Hippocampal formation (tissue), 2 donors: ENCODE measurements around the gene FANCC.
A peak's percentile ranks its signal among the peaks of the same experiment; 100 is the strongest.

Experiments
- DNase-seq, 2 donors: peaks; one replicate each; lab custom pipeline; 2025; lab: John Stamatoyannopoulos, UW

FANCC gene

DNA sequence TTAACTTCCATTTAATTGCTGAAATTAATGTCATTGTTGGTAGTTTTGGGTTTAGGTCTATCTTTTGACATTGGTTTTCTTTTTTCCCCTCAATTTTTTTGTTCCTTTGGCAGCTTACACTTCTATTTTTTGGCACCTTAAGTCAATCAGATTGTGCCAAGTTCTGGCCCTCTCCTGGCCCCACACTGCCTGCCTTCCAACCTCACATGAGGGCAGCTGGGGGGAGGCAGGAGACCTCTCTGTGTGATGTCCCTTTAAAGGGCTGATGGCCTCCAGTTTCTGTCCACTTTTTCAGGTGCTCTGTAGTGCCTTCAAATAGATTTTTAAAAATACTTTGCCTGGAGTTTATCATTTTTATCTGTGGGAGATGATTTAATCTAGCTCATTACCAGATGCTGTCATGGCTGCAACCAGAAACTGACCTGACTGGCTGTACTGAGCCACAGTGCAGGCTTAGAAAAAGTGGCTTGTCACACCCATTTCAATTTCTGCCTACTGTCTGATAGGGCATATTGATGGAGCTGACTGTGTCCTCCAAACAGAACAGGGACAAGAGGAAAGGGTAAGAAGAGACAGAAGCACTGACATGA, 196.6 kb downstream of the FANCC start:
- DNase-seq: no peak

GRCh38 chr9:95118596-95118995, 198.9 kb downstream of the FANCC start:
- no peak for DNase-seq

DNA sequence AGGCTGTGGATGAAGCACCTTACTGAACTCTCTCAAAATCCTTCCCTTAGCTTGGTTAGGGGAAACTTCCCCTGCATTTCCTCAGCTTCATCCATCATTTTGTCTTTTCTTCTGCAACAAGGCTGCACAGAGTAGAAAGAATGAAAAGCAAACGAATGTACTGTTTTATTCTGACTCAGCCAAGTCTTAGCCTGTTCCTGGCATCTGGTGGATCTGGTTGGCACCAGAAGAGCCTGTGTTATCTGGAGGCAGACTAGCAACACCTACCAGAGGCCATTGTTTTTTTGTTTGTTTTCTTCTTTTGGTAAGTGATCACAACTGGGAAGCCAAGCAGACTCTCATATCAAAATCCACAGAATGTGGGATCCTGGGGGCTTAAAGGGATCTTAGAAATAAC, 200.7 kb downstream of the FANCC start:
- DNase-seq: no peak

- DNase-seq: no peak
Measured at GRCh38 chr9:95116002-95116807, 201.3 kb downstream of the FANCC start.

DNA sequence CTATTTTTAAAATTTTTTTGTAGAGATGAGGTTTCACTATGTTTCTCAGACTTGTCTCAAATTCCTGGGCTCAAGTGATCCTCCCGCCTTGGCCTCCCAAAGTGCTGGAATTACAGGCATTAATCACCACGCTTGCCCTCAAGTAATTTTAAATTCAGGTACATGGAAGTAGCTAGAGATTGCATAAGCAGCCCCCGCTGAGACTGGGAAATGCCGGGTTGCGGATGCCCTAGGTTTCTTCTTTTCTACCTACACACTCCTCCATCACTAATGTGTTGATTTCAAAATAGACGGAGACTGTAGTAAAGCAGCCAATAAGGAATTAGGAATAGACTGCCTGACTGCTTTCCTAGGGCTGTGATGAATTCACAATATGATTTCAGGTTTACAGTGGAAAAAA, 202.4 kb downstream of the FANCC start:
- no peak for DNase-seq

GRCh38 chr9:95112436-95113280, 204.9 kb downstream of the FANCC start:
- no peak for DNase-seq

DNA sequence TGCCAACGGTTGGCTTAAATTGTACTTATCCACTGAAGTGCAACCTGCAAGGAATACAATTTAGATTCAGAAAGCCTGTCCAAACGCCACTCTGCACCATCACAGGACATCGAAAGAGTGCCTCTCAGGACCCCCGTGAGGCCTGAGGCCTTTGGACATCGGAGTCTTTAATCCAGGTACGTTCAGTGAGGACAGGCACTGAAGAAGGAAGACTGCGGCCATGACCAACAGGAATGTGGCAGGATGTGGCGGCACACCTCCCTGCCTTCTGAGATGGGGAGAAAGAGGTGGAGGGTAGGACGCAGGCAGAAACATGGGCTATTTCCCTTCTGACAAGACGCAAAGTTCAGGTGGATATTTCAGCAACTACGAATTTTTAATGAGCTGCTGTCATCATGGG, 205.8 kb downstream of the FANCC start:
- no peak for DNase-seq

- no peak for DNase-seq
Measured at GRCh38 chr9:95110921-95111525, 206.5 kb downstream of the FANCC start.

DNA sequence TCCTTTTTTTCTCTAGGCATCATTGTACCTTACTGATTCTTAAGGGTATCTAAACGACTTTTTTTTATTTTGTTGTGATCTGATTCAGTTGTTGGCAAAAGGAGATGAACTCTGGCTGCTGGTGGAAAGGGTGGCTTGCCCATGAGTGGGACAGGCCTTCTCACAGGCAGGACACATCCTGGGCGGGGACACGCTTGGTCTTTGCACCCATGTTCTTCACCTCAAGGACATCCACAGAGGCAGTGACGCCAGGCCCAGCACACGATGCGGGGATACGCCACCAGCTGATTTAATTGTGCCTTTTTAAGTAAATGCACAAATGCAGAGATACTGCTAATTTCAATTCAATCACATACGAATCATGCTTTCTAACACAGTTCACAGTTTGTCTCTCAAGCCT, 208.1 kb downstream of the FANCC start:
- no peak for DNase-seq

GRCh38 chr9:95108777-95109176, 208.7 kb downstream of the FANCC start:
- DNase-seq: no peak

DNA sequence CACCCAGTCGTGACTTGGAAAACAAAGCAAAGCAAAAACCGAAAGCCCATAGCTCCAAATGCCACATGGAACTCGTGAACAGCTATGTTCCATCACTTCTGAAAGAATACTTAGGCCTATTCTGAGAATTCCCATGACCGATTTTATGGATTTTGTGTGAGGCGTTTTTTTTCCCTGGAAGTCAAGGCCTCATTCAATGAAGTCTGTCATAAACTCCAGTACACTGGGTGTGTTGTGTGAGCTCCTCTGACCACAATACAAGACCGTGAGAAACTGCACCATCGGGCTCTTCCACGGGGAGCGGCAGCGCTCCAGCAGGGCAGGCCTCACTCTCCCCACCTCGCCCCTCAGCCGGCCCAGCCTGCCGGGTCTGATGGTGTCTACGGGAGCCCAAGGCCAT, 209.5 kb downstream of the FANCC start:
- no peak for DNase-seq

DNA sequence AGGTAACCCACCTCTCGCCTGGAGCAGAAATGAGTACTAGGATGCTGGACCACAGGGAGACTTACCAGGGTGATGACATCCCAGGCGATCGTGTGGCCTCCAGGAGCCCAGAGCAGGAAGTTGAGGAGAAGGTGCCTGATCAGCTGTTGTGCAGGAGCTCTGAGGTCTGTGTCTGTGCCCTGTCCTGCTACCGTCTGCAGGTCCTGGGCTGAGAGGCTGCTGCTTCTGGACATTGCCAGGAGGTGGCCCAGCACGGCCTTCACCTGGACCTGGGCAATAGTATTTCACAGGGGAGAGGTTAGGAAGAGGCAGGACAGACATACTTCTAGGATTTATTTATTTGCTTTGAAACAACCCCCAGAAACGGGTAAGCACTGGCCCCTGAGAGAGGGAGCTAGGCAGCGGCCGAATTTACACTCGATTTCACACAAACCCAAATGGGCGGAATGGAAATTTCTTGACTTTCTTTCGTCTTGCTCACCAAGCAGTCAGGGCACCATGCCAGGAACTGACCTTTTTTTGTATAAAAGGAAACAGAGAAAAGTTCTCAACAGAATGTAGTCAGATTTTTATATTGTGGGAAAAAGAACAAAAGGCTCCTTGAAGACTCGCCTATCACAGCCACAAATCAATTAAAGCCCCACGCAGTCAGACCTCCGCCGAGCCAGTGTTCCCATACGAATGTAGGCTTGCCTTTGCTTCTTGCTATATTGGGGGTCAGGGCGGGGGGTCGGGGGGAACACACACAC, 210.3 kb downstream of the FANCC start:
- DNase-seq: no peak

DNA sequence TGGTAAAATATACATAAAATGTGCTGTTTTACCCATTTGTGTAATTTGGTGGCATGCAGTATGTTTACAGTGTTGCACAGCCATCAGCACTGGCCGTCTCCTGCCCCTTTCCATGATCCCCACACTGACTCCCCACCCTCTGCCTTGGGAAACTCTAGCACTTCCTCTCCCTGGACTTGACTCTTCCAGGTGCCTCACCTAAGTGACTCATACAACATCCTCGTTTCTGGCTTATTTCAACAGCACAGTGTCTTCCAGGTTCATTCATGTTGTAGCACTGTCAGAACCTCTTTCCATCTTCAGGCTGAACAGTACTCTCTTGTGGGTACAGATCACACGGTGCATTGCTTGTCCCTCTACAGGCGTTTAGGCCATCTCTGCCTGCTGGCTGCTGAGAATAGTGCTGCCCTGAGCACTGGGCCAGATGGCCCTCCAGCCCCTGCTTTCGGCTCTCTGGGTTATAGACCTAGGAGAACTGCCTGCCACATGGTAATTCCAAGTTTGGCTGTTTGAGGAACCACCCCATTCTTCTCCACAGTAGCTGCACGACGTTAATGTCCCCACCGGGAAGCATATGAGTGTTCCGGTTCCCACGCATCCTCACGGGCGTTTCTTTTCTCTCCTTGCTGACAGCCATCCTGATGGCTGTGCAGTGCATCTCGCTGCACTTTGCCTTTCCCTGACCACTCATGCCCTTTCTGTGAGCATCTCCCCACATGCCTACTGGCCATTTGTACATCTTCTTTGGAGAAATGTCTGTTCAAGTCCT, 211.8 kb downstream of the FANCC start:
- no peak for DNase-seq

- DNase-seq: no peak
Measured at GRCh38 chr9:95104980-95105379, 212.5 kb downstream of the FANCC start.

GRCh38 chr9:95104581-95104960, 212.9 kb downstream of the FANCC start:
- DNase-seq: no peak

DNA sequence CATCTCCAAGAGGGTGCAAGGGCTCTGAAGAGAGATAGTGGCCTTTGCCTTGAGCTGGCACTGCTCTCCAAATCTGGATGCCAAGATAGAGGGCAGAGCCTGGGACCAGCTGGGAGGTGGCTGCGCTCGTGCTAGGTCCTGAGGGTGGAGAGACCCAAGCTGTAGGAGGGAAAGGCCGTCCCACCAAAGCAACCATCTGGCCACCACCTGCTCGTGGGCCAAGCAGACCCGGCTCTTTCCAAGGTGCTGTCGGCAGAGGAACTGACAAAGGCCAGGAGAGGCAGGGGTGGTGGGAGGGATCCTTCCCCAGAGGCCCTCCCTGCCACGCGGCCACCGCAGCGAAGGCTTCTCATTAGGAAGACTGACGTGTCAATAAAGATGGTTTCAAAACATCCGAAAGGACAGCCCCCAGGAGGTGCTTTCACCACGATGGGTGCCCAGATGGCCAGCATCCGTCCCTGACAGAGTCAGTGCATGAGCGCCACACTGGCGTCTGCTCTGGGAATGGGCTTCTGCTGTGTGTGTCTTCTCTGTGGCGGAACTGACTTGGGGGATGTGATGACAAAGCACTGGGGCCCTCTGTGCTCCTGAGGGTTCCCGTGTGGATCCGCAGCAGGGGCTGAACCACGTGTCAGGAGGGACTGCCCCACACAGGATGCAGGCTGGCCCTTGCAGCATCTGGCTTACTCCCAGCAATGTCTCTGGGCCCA, 213.5 kb downstream of the FANCC start:
- no peak for DNase-seq

DNA sequence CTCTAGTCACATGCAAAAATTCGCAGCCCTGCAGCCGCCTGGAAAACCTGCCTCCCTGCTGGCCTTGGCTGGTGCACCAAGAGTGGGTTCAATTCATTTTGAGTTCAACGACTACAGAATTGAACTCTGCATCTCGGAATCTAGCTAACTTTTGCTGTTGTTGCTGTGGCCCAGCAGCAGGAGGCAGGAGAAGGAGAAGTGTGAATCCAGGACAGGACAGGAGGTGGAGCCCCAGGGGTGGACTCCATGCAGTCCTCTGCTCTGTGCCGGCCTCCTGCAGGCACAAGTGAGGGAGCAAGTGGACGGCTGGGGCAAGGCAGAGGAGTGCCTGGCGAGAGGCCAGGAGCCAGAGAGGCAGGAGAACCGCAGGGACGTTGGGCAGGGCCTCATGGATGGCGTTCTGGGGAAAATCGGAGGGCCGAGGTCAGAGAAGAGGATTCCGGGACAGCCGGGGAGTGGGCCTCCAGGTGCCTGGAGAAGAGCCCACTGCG, 214.2 kb downstream of the FANCC start:
- DNase-seq: no peak

DNA sequence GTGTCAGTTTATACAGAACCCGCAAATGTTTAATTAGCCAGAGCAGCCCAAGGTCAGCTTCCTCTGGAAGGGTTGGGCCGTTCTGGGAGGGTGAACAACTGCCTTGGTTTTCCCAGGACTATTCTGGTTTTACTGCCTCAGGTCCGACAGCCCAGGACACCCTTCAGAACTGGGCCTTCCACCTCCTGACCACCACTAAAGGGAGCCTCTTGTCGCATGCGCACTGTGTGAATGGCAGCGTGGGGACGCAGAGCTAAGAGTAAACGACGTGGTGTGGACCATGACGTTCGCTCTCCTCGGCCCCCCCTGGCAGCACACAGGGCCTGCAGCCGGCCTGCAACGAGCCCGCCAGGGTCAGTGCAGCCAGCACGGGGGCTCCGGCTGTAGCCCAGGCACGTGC, 214.9 kb downstream of the FANCC start:
- no peak for DNase-seq

DNA sequence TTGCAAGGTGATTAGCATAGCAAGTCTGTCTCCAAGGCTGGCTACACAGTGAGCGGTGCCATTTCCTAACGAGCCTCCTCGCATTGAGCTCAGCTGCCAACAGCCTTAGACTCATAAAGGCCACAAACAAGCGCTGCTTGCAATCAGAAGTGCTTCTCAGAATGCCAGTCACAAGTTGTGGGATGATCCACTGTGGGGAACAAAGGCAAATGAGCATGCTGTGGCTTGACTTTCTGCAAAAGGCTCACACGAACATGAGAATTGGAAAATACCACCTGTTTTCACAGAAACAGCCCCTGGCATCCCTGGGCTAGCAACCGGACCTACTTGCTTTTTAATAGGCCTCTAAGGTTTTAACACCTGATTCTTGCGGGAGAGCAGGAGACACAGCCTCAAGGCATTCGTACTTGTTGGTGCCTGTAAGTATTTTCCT, 215.5 kb downstream of the FANCC start:
- DNase-seq: peak; percentile 73 to 80

DNA sequence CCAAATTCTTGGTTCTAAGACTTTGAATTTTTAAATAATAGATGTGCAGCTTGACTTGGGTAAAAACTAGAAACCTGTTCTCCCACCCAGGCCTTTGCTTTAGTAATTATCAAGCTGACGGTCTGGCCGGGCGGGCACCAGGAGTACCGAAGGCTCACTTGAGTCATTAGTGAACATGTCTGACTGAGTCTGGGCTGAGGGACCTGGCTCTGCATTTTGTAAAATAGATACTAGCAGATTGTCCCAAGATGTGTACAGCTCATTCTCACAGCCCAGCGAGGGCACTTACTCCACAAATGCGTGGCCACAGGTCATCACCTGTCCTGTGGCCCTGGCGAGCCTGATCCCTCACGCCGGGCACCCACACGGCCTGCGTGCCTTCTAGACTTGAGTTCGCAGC, 216.2 kb downstream of the FANCC start:
- no peak for DNase-seq
